Activated CD8-positive, alpha-beta memory T cell treated with anti-CD3 and anti-CD28 coated beads for 24 hours (primary cell): Measurements from ENCODE around the gene COQ4.
"Not testable (repeated sequence)": the region's sequence is repeated elsewhere in the genome, so short reads cannot be mapped to it uniquely, and the experiment has no call there.

ENCODE experiments used
- DNase-seq: peaks from one replicate; pipeline ENCODE4 v3.0.0-alpha.2; 2020

COQ4 gene

GRCh38 chr9:128322404-128323211 lies at the start of gene COQ4, which contains the start of gene TRUB2:
COQ4 (plus strand) TSS chr9:128322839; CDS start chr9:128322859, 20 bp downstream.
TRUB2 (minus strand) TSS chr9:128322447; CDS start chr9:128322408, 39 bp downstream.
- peak; percentile 96 for DNase-seq

GRCh38 chr9:128274245-128274644 lies 48.4 kb upstream of the COQ4 start:
- no peak for DNase-seq

GRCh38 chr9:128275198-128276007 lies 47.2 kb upstream of the COQ4 start, which contains the start of gene GOLGA2:
GOLGA2 (minus strand) TSS chr9:128276007; CDS start chr9:128275976, 31 bp downstream.
- DNase-seq: no peak

- DNase-seq: peak; percentile 99
Measured at GRCh38 chr9:128276008-128276573, 46.5 kb upstream of the COQ4 start, which contains the start of gene SWI5. SWI5 (plus strand) TSS chr9:128276276.

GRCh38 chr9:128276574-128277270 lies 45.9 kb upstream of the COQ4 start:
- DNase-seq: no peak

- DNase-seq: not testable (repeated sequence)
Measured at GRCh38 chr9:128279088-128280073, 43.3 kb upstream of the COQ4 start.

GRCh38 chr9:128280084-128280622 lies 42.5 kb upstream of the COQ4 start:
- DNase-seq: no peak

- no peak for DNase-seq
Measured at GRCh38 chr9:128282500-128282899, 40.1 kb upstream of the COQ4 start.

- no peak for DNase-seq
Measured at GRCh38 chr9:128285033-128285784, 37.4 kb upstream of the COQ4 start.

- DNase-seq: no peak
Measured at GRCh38 chr9:128286440-128286839, 36.2 kb upstream of the COQ4 start.

GRCh38 chr9:128288273-128289004 lies 34.2 kb upstream of the COQ4 start:
- no peak for DNase-seq

GRCh38 chr9:128292009-128292408 lies 30.6 kb upstream of the COQ4 start:
- no peak for DNase-seq

- no peak for DNase-seq
Measured at GRCh38 chr9:128293091-128293490, 29.5 kb upstream of the COQ4 start.

GRCh38 chr9:128294142-128294541 lies 28.5 kb upstream of the COQ4 start:
- no peak for DNase-seq

GRCh38 chr9:128296340-128297220 lies 26.1 kb upstream of the COQ4 start:
- DNase-seq: no peak

GRCh38 chr9:128297221-128297773 lies 25.3 kb upstream of the COQ4 start:
- DNase-seq: no peak

- DNase-seq: no peak
Measured at GRCh38 chr9:128298535-128299482, 23.8 kb upstream of the COQ4 start.
